ENCODE results near the gene THSD8.

The THSD8 gene

GRCh38 chr19:12801466-12802266 lies at the start of gene THSD8, which contains the start of gene PRDX2:
Gene THSD8 (plus strand): TSS chr19:12802069. CDS start chr19:12802072, 3 bp downstream.
Gene PRDX2 (minus strand): TSS chr19:12801800. CDS start chr19:12801261, 539 bp downstream.
- peak; percentile 19 to 30 for DNase-seq

DNA sequence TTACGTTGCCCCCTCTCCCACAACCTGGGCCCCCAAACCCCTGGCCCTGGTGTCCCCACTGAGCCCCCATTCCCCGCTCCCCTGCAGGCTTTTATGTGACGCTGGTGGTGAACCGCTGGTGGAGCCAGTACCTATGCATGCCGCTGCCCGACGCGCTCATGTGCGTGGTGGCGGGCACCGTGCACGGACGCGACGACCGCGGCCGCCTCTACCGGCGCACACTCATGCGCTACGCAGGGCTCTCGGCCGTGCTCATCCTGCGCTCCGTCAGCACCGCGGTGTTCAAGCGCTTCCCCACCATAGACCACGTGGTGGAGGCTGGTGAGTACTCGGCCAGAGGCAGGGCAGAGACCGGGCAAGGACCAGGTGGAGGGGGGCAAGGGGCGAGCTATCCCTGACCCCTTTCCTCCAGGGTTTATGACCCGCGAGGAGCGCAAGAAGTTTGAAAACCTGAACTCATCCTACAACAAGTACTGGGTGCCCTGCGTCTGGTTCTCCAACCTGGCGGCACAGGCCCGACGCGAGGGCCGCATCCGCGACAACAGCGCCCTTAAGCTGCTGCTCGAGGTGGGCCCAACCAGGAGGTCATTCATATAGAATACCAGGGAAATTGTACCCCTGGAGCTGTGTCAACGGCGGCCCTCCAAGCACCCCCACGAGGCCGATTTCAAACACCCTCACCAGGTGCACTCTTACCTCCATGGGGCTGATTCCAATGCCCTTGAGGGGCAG lies 47.2 kb upstream of the THSD8 start:
- no peak for DNase-seq

GRCh38 chr19:12756150-12756883 lies 45.6 kb upstream of the THSD8 start:
- DNase-seq: no peak

DNA sequence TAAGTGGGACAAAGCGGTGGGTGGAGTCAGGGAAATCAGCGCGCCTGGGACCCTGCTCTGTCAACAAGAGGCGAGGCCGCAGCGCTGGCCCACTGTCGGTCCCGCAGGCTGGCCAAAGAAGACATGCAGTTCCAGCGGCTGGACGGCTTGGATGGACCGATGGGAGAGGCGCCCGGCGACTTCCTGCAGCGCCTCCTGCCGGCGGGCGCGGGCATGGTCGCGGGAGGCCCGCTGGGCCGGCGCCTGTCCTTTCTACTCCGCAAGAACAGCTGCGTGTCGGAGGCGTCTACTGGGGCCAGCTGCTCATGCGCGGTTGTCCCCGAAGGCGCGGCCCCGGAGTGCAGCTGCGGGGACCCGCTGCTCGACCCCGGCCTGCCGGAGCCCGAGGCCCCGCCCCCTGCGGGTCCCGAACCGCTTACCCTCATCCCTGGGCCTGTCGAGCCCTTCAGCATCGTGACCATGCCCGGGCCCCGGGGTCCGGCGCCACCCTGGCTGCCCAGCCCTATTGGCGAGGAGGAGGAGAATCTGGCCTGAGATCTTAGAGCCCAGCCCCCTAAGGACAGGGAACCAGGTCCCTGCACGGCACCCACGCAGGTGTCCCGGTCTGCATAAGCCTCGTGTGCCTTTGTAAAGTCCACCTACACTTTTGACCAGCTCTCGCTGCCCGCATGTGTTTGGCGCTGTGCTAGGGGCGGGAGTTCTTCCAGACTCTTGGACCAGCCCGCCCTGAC lies 44.2 kb upstream of the THSD8 start:
- DNase-seq: peak; percentile 53 to 64

DNA sequence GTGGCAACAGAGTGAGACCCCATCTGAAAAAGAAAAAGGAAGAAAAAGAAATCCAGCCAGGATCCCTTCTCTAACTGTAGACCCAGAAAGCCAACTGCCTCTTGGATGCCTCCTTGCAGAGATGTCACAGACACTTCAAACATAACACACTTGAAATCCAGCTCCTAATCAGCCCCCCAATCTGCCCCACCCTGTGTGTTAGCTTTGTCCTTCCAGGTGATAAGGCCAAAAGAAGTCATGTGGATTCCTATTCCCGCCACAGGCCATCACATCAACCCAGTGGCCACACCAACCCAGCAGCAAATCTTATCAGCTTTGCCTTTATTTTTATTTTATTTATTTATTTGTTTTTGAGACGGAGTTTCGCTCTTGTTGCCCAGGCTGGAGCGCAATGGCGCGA lies 42.2 kb upstream of the THSD8 start:
- no peak for DNase-seq

- no peak for DNase-seq
Measured at GRCh38 chr19:12763100-12763499, 38.8 kb upstream of the THSD8 start.

DNA sequence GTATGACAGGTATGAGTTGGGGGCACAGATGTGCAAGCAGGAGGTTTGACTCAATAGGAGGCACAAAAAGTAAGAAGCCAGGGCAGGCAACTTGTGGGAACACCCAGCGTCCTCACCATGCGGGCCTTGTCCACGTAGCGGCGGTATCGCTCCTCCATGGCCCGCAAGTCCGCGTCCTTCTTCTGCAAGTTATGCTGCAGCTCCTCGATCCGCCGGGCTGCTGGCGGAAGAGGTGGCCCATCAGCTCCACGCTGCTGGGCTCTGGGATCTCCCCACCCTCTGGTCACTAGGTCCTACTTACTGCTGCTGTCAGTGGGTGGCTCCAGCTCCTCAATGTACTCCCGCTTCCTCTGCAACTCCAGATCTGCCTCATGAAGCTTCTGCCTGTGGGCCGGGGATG lies 37.2 kb upstream of the THSD8 start:
- no peak for DNase-seq

DNA sequence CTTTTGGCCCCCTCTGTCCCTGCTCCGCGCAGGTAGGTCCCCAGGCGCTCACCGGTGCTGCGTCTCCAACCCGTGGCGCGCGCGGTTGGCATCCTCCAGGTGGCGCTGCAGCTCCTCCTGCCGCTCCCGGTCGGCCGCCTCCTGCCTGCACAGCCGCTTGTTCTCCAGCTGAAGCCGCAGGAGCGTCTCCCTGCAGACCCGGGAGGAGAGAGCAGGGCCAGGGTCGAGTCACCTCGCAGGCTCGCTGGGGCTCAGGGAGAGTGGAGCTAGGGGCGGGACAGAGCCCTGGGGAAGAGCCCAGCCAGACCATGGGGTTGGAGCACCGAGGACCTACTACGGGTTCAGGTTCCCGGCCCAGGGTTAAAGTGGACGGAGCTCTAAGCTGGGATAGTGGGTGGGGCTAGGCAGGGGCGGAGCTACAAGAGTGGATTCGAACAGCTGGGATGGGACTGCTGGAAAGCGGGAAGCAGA lies 35.8 kb upstream of the THSD8 start:
- peak; percentile 80 for DNase-seq

- no peak for DNase-seq
Measured at GRCh38 chr19:12767150-12767549, 34.7 kb upstream of the THSD8 start.

- DNase-seq: no peak
Measured at GRCh38 chr19:12767666-12768065, 34.2 kb upstream of the THSD8 start.

DNA sequence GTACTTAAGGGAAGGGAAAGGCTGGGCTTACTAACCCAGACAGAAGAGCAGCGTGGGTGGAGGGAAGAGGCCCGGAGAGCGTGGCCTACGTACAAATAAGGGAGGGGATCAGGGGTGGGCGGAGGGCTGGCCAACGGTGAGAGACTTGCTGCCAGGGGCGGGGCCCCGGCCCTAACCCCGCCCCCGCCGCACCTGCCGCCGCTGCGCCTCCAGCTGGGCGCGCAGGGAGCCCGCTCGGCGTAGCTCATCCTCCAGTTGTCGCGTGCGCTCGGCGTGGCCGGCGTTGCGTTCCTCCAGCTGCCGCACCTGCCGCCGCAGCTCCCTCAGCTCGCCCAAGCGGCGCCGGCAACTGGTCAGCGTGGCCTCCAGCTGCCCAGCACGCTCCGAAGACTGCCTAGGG lies 32.2 kb upstream of the THSD8 start:
- DNase-seq: no peak

- DNase-seq: no peak
Measured at GRCh38 chr19:12770922-12771321, 30.9 kb upstream of the THSD8 start.

- DNase-seq: no peak
Measured at GRCh38 chr19:12772323-12772722, 29.5 kb upstream of the THSD8 start.

GRCh38 chr19:12773571-12773970 lies 28.3 kb upstream of the THSD8 start:
- peak; percentile 22 to 34 for DNase-seq

DNA sequence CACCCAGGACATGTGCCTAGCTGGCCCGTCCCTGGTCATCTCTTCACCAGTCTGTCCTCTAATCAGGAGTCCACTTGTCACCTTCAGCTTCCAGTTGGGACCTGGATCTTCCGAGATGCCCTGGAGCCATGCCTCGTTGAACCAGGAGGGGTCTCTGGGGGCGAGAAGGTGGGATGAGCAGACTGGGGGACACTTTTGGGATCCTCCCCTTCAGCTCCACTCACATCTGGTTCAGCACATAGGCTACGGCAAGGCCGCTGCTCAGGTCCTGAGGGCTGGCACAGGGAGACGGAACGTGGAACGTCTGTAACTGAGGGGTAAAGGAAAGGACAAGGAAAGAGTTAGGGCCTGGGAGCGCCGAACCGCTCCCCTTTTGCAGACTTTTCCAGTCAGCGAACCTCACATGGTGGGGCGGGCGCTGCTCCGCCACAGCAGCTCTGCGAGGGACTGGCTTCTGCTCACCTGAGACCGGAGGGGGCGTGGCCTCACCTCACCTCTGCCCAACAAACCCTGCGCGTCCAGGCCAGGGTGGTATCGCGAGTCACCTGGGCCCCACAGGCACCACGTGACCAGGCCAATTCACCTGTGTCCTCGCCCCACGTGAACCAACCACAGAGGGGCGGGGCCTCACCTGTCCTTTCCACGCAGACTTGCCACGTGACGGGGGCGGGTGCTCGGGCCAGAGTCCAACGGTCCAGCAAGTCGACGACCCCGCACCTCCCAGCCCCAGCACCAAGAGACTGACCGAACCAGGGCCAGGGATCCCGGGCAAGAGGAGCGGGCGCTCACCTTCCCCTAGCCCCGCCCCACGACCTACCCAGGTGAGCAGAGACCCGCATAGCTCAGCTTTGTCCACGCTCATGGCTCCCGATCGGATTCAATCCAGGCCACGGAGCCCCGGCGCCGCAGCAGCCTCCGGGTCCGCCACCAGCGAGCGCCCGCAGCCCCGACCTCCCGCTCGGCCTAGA lies 27.0 kb upstream of the THSD8 start, which contains the start of gene HOOK2:
HOOK2 (minus strand) TSS at position 965 of the 968 bp plus-strand sequence; CDS start at position 862, 103 bp downstream.
- no peak for DNase-seq

GRCh38 chr19:12777217-12778016 lies 24.5 kb upstream of the THSD8 start:
- peak; percentile 67 to 78 for DNase-seq

- DNase-seq: peak in 1 of 2 experiments; percentile 54
Measured at GRCh38 chr19:12778017-12778904, 23.6 kb upstream of the THSD8 start.

DNA sequence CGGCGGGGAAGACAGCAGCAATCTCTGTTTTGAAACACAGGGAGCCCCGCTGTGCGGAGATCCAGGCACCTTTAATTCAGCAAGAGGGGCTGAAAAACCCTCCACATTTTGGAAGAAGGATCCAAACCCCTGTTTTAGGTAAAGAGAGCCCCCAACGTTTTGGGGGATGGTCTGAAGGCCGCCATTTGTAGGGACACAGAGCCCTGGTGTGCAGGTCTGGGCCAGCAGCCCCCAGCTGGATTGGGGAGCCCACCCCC lies 23.0 kb upstream of the THSD8 start:
- no peak for DNase-seq
